Stimulated activated CD4-positive, alpha-beta T cell treated with anti-CD3 and anti-CD28 coated beads, Interleukin-12 subunit alpha, Interleukin-12 subunit beta, amount 100 ng/mL, for 24 hours (primary cell): Measurements from ENCODE around the gene PRMT5.
"Not testable (repeated sequence)": the region's sequence is repeated elsewhere in the genome, so short reads cannot be mapped to it uniquely, and the experiment has no call there.

Experiments used
- DNase-seq, 2 experiments: peaks; one replicate each; pipeline ENCODE4 v3.0.0-alpha.2; 2020; ENCODE audit warnings: low read depth in 2 of 2

The PRMT5 gene

GRCh38 chr14:22932146-22932545 is 3.0 kb upstream of the PRMT5 start:
- no peak for DNase-seq

- no peak for DNase-seq
These were observed 787 bp upstream of the PRMT5 start for GRCh38 chr14:22929961-22930364.

GRCh38 chr14:22928237-22929103 is 706 bp downstream of the PRMT5 start:
- no peak for DNase-seq

GRCh38 chr14:22926316-22926715 is 2.9 kb downstream of the PRMT5 start:
- no peak for DNase-seq

GRCh38 chr14:22925513-22925912 is 3.7 kb downstream of the PRMT5 start:
- DNase-seq, result no peak

- DNase-seq, result no peak
These were observed 5.4 kb downstream of the PRMT5 start for GRCh38 chr14:22923746-22924145.

GRCh38 chr14:22922294-22922693 is 6.9 kb downstream of the PRMT5 start:
- no peak for DNase-seq

- no peak for DNase-seq
These were observed 8.5 kb downstream of the PRMT5 start for GRCh38 chr14:22920697-22921096.

GRCh38 chr14:22919601-22919921 is 9.6 kb downstream of the PRMT5 start:
- no peak for DNase-seq

GRCh38 chr14:22918804-22919600 is 10.2 kb downstream of the PRMT5 start, which contains the start of gene RBM23:
Gene RBM23 (minus strand): TSS chr14:22919149.
- DNase-seq, result peak; percentile 99

GRCh38 chr14:22915886-22916521 is 13.2 kb downstream of the PRMT5 start:
- DNase-seq, result no peak

GRCh38 chr14:22914836-22915235 is 14.3 kb downstream of the PRMT5 start:
- not testable (repeated sequence) for DNase-seq

GRCh38 chr14:22910916-22911315 is 18.3 kb downstream of the PRMT5 start:
- no peak for DNase-seq

- DNase-seq, result no peak
These were observed 20.6 kb downstream of the PRMT5 start for GRCh38 chr14:22908601-22909000.

- no peak for DNase-seq
These were observed 21.7 kb downstream of the PRMT5 start for GRCh38 chr14:22907429-22907828.

- no peak for DNase-seq
These were observed 23.1 kb downstream of the PRMT5 start for GRCh38 chr14:22906073-22906472.

GRCh38 chr14:22905627-22906026 is 23.5 kb downstream of the PRMT5 start:
- no peak for DNase-seq

GRCh38 chr14:22903742-22904087 is 25.5 kb downstream of the PRMT5 start:
- DNase-seq, result no peak

- no peak for DNase-seq
These were observed 27.4 kb downstream of the PRMT5 start for GRCh38 chr14:22901799-22902198.

- DNase-seq, result no peak
These were observed 28.9 kb downstream of the PRMT5 start for GRCh38 chr14:22900081-22900799.

GRCh38 chr14:22898302-22899090 is 30.7 kb downstream of the PRMT5 start:
- no peak for DNase-seq
